Panc1 (cell line): ENCODE data around the gene MUC7.

Experiments used
- POLR2AphosphoS5 ChIP-seq: IDR thresholded peaks from 2 replicates; pipeline ENCODE4 v1.6.1; 2012; ENCODE audit warnings: mild to moderate bottlenecking, low read depth, low read length, moderate library complexity
- REST ChIP-seq, 2 experiments: IDR thresholded peaks; 2 replicates each; pipeline ENCODE4 v1.6.1; 2011 to 2012; ENCODE audit warnings: low read depth in 2 of 2, control low read depth in 1 of 2, low read length in 1 of 2, mild to moderate bottlenecking in 1 of 2, moderate library complexity in 1 of 2; ENCODE audit not compliant: insufficient read depth in 1 of 2
- TCF7L2 ChIP-seq: IDR thresholded peaks from 2 replicates; pipeline ENCODE4 v1.6.1; 2011; ENCODE audit warnings: mild to moderate bottlenecking, low read depth, low read length, inconsistent platforms
- TF ChIP-seq, protein P1 (sequence below): fragments of 450-650 bp; IDR thresholded peaks from 2 replicates; pipeline ENCODE4 v1.5.1; 2017; ENCODE audit warnings: mild to moderate bottlenecking

GRCh38 chr4:70437197-70437596, 34.8 kb upstream of the MUC7 start:
- TF ChIP-seq POLR2AphosphoS5 (no peak), TCF7L2 (no peak), REST (IDR thresholded peaks at IDR 0.05; ENCODE audit: insufficient read depth in 1 of 2, low read depth in 2 of 2, low read length in 1 of 2) (no peak)
- TF ChIP-seq, protein P1, sequence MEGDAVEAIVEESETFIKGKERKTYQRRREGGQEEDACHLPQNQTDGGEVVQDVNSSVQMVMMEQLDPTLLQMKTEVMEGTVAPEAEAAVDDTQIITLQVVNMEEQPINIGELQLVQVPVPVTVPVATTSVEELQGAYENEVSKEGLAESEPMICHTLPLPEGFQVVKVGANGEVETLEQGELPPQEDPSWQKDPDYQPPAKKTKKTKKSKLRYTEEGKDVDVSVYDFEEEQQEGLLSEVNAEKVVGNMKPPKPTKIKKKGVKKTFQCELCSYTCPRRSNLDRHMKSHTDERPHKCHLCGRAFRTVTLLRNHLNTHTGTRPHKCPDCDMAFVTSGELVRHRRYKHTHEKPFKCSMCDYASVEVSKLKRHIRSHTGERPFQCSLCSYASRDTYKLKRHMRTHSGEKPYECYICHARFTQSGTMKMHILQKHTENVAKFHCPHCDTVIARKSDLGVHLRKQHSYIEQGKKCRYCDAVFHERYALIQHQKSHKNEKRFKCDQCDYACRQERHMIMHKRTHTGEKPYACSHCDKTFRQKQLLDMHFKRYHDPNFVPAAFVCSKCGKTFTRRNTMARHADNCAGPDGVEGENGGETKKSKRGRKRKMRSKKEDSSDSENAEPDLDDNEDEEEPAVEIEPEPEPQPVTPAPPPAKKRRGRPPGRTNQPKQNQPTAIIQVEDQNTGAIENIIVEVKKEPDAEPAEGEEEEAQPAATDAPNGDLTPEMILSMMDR, result no peak
